HPDE6-E6E7 (cell line): ENCODE measurements around the gene PTTG1IP.
A peak's percentile ranks its signal among the peaks of the same experiment; 100 is the strongest.
"Not testable (repeated sequence)": the region's sequence is repeated elsewhere in the genome, so short reads cannot be mapped to it uniquely, and the experiment has no call there.

Experiments used
- DNase-seq: peaks from one replicate; pipeline ENCODE4 v3.0.0; 2011; ENCODE audit warnings: missing footprints; ENCODE audit errors: extremely low spot score

The PTTG1IP gene

GRCh38 chr21:44883250-44883649 is 9.8 kb upstream of the PTTG1IP start:
- no peak for DNase-seq

DNA sequence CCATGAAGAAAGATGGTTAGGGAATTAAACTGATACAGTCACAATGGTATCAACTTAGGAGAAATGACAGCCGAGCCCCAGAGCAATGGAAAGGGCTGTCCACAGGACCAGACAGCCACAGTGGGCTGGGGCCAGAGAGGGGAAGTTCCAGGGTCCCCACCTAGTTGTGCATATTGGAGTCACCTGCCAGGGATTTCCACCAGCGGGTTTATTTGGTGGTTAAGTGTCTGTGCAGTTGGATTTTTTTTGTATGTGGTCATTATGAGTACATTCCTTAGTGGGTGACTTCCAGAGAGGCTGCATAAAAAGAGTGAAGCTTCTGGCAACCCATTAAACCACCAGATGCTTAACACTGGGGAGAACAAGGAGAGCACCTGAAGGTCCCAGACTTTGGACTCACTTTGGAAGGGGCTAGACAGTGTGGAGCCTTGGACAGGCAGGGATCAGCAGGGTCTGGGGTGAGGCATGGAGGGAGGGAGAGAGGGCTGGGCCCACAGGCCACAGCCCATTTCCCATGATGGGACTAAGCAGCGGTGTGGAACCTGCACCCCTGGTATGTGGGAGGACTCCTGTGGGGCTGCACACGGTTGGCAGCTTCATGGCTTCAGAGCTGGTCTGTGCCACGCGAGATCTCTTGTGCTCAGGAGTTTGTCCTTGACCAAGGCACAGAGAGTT is 7.8 kb upstream of the PTTG1IP start:
- DNase-seq, result no peak

DNA sequence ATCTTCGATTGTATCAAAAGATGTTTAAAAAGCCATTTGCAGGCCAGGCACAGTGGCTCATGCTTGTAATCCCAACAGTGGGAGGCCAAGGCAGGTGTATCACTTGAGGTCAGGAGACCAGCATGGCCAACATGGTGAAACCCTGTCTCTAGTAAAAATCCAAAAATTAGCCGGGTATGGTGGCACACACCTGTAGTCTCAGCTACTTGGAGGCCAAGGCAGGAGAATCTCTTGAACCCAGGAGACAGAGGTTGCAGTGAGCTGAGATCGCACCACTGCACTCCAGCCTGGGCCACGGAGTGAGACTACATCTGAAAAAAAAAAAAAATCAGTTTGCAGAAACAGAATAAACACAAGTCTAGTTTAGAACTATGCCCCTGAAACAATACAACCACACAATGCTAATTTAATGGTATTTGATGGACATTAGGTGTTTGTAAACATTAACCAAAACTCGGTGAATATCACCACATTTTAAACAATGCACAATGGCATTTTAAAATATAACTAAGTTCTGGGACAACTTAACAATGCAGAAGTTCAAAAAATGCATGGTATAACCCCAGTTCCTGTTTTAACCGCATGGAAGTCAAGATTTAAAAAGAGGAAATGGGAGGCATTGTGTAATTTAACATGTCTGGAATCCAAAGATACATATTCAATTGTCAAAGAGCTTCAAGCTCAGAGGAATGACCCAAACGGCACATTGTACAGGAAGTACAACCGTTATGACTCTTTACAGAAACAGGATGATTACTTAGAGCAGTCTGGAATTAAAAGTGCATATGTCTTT is 7.1 kb upstream of the PTTG1IP start:
- DNase-seq, result no peak

DNA sequence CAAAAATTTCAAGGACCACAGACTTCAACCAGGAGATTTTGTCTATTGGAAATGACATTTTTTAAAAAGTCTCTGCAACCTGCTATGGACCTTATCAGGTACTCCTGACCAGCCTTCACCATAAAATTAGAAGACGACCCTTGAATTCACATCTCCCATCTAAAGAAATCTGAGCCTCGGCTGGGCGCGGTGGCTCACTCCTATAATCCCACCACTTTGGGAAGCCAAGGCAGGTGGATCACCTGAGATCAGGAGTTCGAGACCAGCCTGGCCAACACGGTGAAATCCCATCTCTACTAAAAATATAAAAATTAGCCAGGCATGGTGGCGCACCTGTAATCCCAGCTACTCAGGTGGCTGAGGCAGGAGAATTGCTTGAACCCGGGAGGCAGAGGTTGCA is 5.7 kb upstream of the PTTG1IP start:
- not testable (repeated sequence) for DNase-seq

GRCh38 chr21:44878053-44878982 is 4.8 kb upstream of the PTTG1IP start:
- DNase-seq, result no peak

DNA sequence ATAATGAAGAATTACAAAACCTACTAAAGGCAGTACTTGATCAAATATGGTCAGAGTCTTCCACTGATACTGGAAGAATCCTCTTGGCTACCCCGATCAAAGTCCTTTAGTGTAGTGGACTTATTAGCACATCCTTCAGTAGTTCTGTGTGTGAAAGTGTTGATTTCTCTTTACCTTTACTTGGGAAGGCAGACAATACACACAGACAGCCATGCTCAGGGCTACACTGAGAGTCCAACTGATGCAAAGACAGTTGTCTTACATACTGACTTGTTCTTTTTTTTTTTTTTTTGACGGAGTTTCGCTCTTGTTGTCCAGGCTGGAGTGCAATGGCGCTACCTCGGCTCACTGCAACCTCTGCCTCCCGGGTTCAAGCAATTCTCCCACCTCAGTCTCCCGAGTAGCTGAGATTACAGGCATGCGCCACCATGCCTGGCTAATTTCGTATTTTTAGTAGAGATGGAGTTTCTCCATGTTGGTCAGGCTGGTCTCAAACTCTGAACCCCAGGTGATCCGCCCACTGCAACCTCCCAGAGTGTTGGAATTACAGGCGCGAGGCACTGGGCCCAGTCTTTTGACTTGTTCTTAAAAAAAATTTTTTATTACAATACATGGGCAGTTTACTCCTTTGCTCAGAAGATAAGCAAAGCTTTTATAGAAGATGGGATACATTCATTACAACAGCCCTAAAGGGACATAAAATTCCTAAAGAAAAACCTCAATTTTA is 3.5 kb upstream of the PTTG1IP start:
- no peak for DNase-seq

GRCh38 chr21:44875316-44875700 is 1.8 kb upstream of the PTTG1IP start:
- DNase-seq, result no peak

- DNase-seq, result no peak
Measured at GRCh38 chr21:44874497-44875315, 1.2 kb upstream of the PTTG1IP start.

- no peak for DNase-seq
Measured at GRCh38 chr21:44874240-44874496, 678 bp upstream of the PTTG1IP start.

DNA sequence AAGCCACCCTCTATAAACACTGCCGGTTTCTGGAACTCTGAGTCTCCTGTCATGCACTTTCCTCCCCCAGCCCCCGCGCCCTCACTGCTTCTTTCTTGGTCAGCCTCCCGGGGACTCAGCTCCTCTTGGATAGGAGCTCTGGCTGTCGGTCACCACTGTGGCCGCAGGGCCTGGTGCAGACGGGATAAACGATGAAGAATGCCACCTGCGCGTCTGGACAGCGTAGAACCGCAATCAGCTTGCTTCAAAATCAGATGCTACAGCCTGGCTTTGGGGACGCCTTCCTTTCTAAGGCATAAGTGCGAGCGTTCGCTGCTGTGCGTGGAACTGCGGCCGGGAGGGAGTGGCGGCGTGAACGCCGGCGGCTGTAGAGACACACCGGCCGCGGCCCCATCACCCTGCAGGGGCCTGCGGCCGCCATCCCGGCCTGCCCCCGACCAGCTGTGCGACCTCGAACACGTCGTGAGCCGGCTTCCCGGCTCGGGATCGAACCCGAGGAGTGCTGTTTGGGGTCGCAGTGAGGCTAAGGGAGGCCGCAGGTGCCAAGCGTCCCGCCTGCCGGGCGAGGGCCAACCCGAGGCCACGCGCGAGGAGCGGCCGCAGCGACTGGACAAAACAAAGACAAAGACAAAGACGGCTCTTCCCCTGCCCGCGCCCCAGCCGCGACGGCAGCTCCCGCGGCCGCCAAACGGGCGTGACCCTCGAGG is 688 bp downstream of the PTTG1IP start:
- DNase-seq, result no peak

GRCh38 chr21:44872323-44872648 is 1.2 kb downstream of the PTTG1IP start:
- DNase-seq, result no peak

- DNase-seq, result peak; percentile 77
Measured at GRCh38 chr21:44871576-44872269, 1.8 kb downstream of the PTTG1IP start.

DNA sequence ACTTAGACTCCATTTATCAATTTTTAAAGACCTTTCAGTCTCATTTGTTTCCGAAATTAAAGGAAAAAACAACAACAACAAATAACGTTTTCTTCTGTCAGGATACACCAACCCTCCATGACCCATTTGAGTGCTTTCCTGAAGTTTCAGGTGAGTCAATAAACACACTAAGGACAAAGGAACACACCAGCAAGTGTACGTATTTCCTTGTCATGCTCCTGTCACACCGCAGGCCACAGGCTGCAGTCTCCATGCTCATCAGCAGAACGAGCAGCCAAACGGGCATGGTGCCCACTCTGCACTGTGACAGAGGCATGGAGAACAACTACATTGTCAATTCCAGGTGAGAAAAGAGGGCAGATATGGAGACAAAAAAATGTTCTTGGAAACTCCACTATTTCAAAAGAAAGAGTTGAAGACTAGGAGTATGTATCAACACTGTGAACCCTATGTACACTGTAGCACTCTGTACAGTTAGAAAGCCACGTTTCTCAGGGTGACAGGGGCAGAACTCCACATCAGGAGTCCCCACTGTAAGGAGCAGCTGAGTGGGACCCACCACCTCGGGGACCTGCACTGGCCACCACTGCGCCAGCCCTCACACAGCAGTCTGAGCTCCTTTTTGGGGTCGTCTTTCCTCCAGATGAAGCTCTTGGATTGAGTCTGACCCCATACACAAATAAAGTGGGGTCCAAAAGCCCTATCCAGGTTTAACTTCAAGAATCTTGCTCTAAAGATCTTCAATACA is 2.6 kb downstream of the PTTG1IP start:
- DNase-seq, result no peak

GRCh38 chr21:44869781-44870747 is 3.4 kb downstream of the PTTG1IP start:
- no peak for DNase-seq

DNA sequence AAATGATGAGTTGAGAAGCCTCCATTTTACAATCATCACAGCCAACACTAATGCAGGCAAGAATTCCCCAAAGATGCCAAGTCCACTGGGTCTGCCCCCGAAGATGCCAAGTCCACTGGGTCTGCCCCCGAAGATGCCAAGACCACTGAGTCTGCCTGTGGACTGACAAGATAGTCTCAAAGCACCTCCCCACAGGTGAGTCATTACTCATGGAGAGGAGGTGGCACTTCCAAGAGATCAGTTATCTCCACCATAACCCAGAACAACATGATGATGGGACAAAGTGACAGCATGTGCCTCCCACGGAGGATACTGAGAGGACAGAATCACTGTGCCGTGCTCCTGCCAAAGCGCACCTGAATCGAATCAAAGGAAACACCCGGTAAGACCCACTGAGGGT is 4.8 kb downstream of the PTTG1IP start:
- no peak for DNase-seq

DNA sequence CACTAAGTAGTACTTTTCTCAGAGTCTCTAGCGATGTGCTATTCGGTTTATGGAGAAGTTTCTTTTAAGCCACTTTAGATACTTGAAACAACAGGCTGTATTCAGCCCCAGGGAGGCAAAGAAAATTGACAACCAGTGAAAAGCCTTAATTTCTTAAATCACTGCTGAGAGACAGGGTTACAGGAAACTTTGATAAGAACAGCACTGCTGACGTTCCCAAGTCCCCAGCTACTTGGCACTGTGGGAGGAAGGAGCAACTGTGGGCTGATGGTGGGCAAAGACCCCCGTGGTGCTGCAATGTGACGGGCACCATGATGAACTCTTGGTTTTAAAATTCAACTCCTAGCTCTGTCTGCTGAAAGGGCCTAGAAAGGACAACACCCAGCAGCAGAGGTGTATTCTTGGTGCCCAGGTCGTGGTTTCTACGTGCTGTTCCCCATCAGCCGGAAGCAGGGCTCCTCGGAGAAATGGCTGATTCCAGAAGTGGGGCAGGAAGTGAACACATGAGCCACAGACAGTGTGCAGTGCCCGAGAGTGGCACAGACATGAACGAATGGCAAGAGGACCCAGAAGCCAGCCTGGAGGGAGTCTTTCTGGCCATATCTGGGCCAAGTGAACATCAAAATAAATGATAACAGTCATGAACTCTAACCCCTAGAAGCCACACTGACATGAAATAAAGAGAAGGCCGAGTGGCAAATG is 5.3 kb downstream of the PTTG1IP start:
- no peak for DNase-seq

DNA sequence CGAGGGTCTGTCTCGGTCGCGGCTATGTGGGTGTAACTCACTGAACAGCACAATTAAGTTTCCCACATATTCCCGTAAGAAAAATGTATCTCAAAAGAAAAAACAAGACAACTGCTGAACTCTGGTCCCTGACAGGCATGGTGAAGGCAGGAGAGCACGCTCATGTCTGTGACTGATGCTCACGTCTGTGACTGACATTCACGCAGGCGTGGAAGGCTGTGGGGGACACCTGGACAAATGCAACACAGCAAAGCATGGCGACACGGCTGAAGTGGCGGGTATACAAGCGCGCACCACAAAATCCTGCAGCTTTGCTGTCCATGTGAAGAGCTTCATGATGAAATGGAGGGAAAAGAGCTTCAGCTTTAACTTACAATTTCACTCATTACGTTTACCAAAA is 6.0 kb downstream of the PTTG1IP start:
- no peak for DNase-seq
